HepG2 (cell line): ENCODE results near the gene TBC1D16. TPM values are rescaled to one million over a fixed set of nuclear protein-coding genes. Genes with fewer than 3 reads are reported as not detected.

Source experiments
- CEBPG ChIP-seq: IDR thresholded peaks from 2 replicates; pipeline ENCODE4 v1.6.1; 2016
- ELF3 ChIP-seq: IDR thresholded peaks from 2 replicates; pipeline ENCODE4 v1.6.1; 2016; ENCODE audit warnings: missing genetic modification reagents, missing compliant biosample characterization
- ETV6 ChIP-seq: sonication (generic); formaldehyde crosslinking; conservative IDR thresholded peaks from 2 replicates; pipeline ENCODE4 v1.4.0; 2020; ENCODE audit warnings: missing genetic modification reagents
- FOXO4 ChIP-seq: sonication (generic); formaldehyde crosslinking; conservative IDR thresholded peaks from 2 replicates; pipeline ENCODE4 v1.8.1; 2023; ENCODE audit warnings: missing genetic modification reagents
- GABPA ChIP-seq, 2 experiments: IDR thresholded peaks; 2 replicates each; pipeline ENCODE4 v1.6.1; 2011 to 2016; ENCODE audit warnings: low read depth in 2 of 2, low read length in 1 of 2, missing biosample characterization in 1 of 2, missing genetic modification characterization in 1 of 2
- GTF2F1 ChIP-seq: fragments of 150-350 bp; IDR thresholded peaks from 2 replicates; pipeline ENCODE4 v1.6.1; 2014; ENCODE audit warnings: low read length
- HNF4A ChIP-seq: sonication (generic); formaldehyde crosslinking; IDR thresholded peaks from 2 replicates; pipeline ENCODE4 v1.4.0; 2020; ENCODE audit warnings: missing genetic modification reagents
- HOXA3 ChIP-seq: sonication (generic); formaldehyde crosslinking; IDR thresholded peaks from 2 replicates; pipeline ENCODE4 v1.5.0; 2020; ENCODE audit warnings: missing genetic modification reagents
- MAFG ChIP-seq: sonication (generic); formaldehyde crosslinking; IDR thresholded peaks from 2 replicates; pipeline ENCODE4 v1.5.1; 2020; ENCODE audit warnings: mild to moderate bottlenecking, missing genetic modification reagents
- PCBP1 ChIP-seq: fragments of 200-400 bp; formaldehyde crosslinking; IDR thresholded peaks from 2 replicates; pipeline ENCODE4 v1.6.1; 2017; ENCODE audit warnings: mild to moderate bottlenecking, low read depth, low read length, borderline replicate concordance
- PHF8 ChIP-seq: sonication (generic); formaldehyde crosslinking; IDR thresholded peaks from 2 replicates; pipeline ENCODE4 v1.5.0; 2020; ENCODE audit warnings: missing genetic modification reagents
- PRMT3 ChIP-seq: sonication (generic); formaldehyde crosslinking; IDR thresholded peaks from 2 replicates; pipeline ENCODE4 v1.8.1; 2022; ENCODE audit warnings: low read depth, mild to moderate bottlenecking, moderate library complexity, missing genetic modification reagents, borderline replicate concordance
- RAD21 ChIP-seq: fragments of 450-650 bp; formaldehyde crosslinking; IDR thresholded peaks from 2 replicates; pipeline ENCODE4 v1.5.0; 2020; ENCODE audit warnings: mild to moderate bottlenecking
- RBAK ChIP-seq: sonication (generic); formaldehyde crosslinking; IDR thresholded peaks from 2 replicates; pipeline ENCODE4 v1.5.1; 2020; ENCODE audit warnings: mild to moderate bottlenecking, missing genetic modification reagents
- THAP9 ChIP-seq: sonication (generic); formaldehyde crosslinking; IDR thresholded peaks from 2 replicates; pipeline ENCODE4; 2020; ENCODE audit warnings: missing genetic modification reagents, mild to moderate bottlenecking, borderline replicate concordance
- ZNF230 ChIP-seq: sonication (generic); formaldehyde crosslinking; IDR thresholded peaks from 2 replicates; pipeline ENCODE4 v1.4.0; 2020; ENCODE audit warnings: mild to moderate bottlenecking, missing genetic modification reagents
- ZNF276 ChIP-seq: sonication (generic); formaldehyde crosslinking; IDR thresholded peaks from 2 replicates; pipeline ENCODE4 v1.4.0; 2020; ENCODE audit warnings: mild to moderate bottlenecking, low read depth, missing genetic modification reagents
- ZNF382 ChIP-seq: sonication (generic); formaldehyde crosslinking; IDR thresholded peaks from 2 replicates; pipeline ENCODE4 v1.5.0; 2020; ENCODE audit warnings: missing genetic modification reagents, mild to moderate bottlenecking, borderline replicate concordance
- ZNF546 ChIP-seq: sonication (generic); formaldehyde crosslinking; conservative IDR thresholded peaks from 2 replicates; pipeline ENCODE4 v1.8.1; 2023; ENCODE audit warnings: mild to moderate bottlenecking, missing genetic modification reagents
- ZNF552 ChIP-seq: sonication (generic); formaldehyde crosslinking; IDR thresholded peaks from 2 replicates; pipeline ENCODE4 v1.9.0; 2022; ENCODE audit warnings: missing genetic modification reagents, mild to moderate bottlenecking, borderline replicate concordance
- ZNF615 ChIP-seq: sonication (generic); formaldehyde crosslinking; IDR thresholded peaks from 2 replicates; pipeline ENCODE4 v1.5.0; 2020; ENCODE audit warnings: mild to moderate bottlenecking, missing genetic modification reagents, borderline replicate concordance
- ZNF775 ChIP-seq: sonication (generic); formaldehyde crosslinking; IDR thresholded peaks from 2 replicates; pipeline ENCODE4 v1.4.0; 2020; ENCODE audit warnings: missing genetic modification reagents, mild to moderate bottlenecking, moderate library complexity, borderline replicate concordance
- polyA plus RNA-seq, 8 experiments: library from polyadenylated mRNA; depleted of rRNA in 3 of 8; stranded (reverse) in 7 of 8; unstranded in 1 of 8; fragments of >200 nt; fragmentation: Illumina TruSeq in 4 of 8; extraction: Trizol in 4 of 8; gene quantifications; 2 replicates each; pipeline versions ENCODE4 v1.2.1 to v1.2.3, GENCODE V29; 2011 to 2016; ENCODE audit warnings: low read depth in 4 of 8, missing spikeins in 1 of 8, mixed read lengths in 1 of 8; ENCODE audit not compliant: insufficient read depth in 1 of 8
- total RNA-seq, 5 experiments: library from RNA; depleted of rRNA; stranded (reverse); fragments of >200 nt; fragmentation: Illumina TruSeq; extraction: Trizol; gene quantifications; 2 replicates each; pipeline ENCODE4 v1.2.3, GENCODE V29; 2016; ENCODE audit warnings: low read depth in 1 of 5
- TF ChIP-seq, protein P1 (sequence below), 2 experiments: fragments of 450-650 bp in 1 of 2; sonication (generic) in 1 of 2; formaldehyde crosslinking; IDR thresholded peaks; 2 replicates each; pipeline versions ENCODE4 v1.5.0 to v1.8.0; 2020 to 2022; ENCODE audit warnings: mild to moderate bottlenecking in 1 of 2, missing genetic modification reagents in 1 of 2

The TBC1D16 gene
- total and polyA plus RNA-seq, 2 of the 13 experiments (the other 11 are each of a cell fraction or from before 2014, with no cell fraction given), result 14.9 to 24.9 TPM

DNA sequence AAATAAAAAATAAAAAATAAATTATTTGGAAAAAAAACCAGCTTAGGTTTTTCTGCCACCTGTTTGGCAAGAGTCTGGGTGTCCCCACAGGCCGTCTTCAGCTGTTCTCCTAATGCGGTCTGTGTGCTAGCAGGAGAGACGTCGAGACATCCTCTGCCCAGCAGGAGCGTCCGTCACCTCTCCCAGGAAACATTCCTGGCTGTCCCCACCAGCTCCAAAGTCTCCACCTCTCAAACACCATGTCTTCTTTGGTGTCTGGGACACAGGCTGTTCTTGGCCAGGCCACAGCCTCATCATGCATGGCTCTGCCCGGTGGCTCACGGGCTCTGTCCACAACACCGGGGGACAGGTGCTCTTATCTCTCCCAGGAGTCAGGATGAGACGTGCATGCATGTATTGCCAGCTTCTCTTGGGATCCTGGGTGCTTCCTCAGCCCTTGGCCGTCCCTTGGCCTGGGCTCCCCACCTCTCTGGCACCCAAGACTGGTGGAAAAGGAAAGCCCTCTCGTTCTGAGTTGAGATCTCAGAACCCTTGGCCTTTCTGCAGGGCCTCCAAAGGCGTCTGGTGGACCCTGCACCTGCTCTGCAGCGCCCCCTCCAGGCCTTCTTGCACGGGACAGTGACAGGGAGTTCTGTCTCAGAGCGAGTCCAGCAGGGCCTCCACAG is 111.6 kb downstream of the TBC1D16 start (continued):
- TF ChIP-seq ZNF546 (CRISPR knock-in tag) (no peak), THAP9 (peak; percentile 19; the same call in 1 of the 2 replicates), ZNF552 (peak; percentile 16; the same call in 1 of the 2 replicates), ZNF276 (CRISPR knock-in tag) (no peak), ZNF775 (CRISPR knock-in tag) (no peak), MAFG (CRISPR knock-in tag) (no peak), GTF2F1 (no peak), ELF3 (CRISPR knock-in tag) (0 out of 2 replicates have a peak, but pooled peaks have one; percentile 16), ZNF382 (no peak), CEBPG (no peak), ZNF230 (CRISPR knock-in tag) (no peak), ZNF615 (no peak), HNF4A (CRISPR knock-in tag) (peak; percentile 89), PRMT3 (no peak), PCBP1 (0 out of 2 replicates have a peak, but pooled peaks have one; percentile 33), FOXO4 (CRISPR knock-in tag) (no peak), ETV6 (CRISPR knock-in tag) (0 out of 2 replicates have a peak, but pooled peaks have one; percentile 27), HOXA3 (CRISPR knock-in tag) (peak; percentile 32; the same call in 1 of the 2 replicates), RAD21 (peak; percentile 90), PHF8 (CRISPR knock-in tag) (no peak), GABPA (IDR thresholded peaks at IDR 0.05; ENCODE audit: low read depth, low read length) (no peak), GABPA (CRISPR knock-in tag; IDR thresholded peaks at IDR 0.05; ENCODE audit: low read depth) (no peak), RBAK (CRISPR knock-in tag) (no peak)
- TF ChIP-seq, protein P1, sequence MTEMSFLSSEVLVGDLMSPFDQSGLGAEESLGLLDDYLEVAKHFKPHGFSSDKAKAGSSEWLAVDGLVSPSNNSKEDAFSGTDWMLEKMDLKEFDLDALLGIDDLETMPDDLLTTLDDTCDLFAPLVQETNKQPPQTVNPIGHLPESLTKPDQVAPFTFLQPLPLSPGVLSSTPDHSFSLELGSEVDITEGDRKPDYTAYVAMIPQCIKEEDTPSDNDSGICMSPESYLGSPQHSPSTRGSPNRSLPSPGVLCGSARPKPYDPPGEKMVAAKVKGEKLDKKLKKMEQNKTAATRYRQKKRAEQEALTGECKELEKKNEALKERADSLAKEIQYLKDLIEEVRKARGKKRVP (CRISPR knock-in tag; IDR thresholded peaks at IDR 0.05), result no peak
